A549 (cell line): ENCODE measurements around the gene MAPKAPK5. TPM values are rescaled to one million over a fixed set of nuclear protein-coding genes. Genes with fewer than 3 reads are reported as not detected.
"Not testable (repeated sequence)": the region's sequence is repeated elsewhere in the genome, so short reads cannot be mapped to it uniquely, and the experiment has no call there.

ENCODE experiments used
- ATAC-seq, 2 experiments: fragments of 200-7000 bp in 1 of 2; fragments of >200 bp in 1 of 2; cut with Nextera tagmentation in 1 of 2; cut with Tn5 transposase in 1 of 2; 3 replicates each; pipeline versions ENCODE4 v1.8.0 to v1.9.1; 2018 to 2020; ENCODE audit warnings: mild to moderate bottlenecking in 1 of 2, moderate library complexity in 1 of 2
- CTCF ChIA-PET: fragments of 300-600 bp; sonication (Branson Sonifier 250); formaldehyde crosslinking; extraction: SDS; loops from one replicate; lab custom pipeline; 2021; ENCODE audit warnings: antibody characterized with exemption, inconsistent platforms; lab: Yijun Ruan, JAX
- POLR2A ChIA-PET: fragments of 350-600 bp; formaldehyde crosslinking; extraction: SDS; loops from one replicate; lab custom pipeline; 2021; ENCODE audit warnings: antibody characterized with exemption, inconsistent platforms; lab: Yijun Ruan, JAX
- DNase-seq, 2 experiments: peaks; one replicate each; pipeline versions ENCODE4 v3.0.0 to v3.0.0-alpha.2; 2011 to 2016; ENCODE audit warnings: low read depth in 1 of 2, low spot score in 1 of 2
- FAIRE-seq: peaks from 2 replicates; lab custom pipeline; 2011; peaks lifted over from hg19 to GRCh38; lab: Jason Lieb, UNC
- H3K27ac ChIP-seq, 2 experiments: fragments of >200 bp; sonication (Bioruptor Twin); formaldehyde crosslinking; 3 replicates each; pipeline ENCODE4 v1.5.1; 2016 to 2017
- H3K4me1 ChIP-seq: fragments of >200 bp; sonication (Bioruptor Twin); formaldehyde crosslinking; 3 replicates; pipeline ENCODE4 v1.6.1; 2016
- H3K4me2 ChIP-seq: fragments of >200 bp; sonication (Bioruptor Twin); formaldehyde crosslinking; 3 replicates; pipeline ENCODE4 v1.6.1; 2016
- H3K4me3 ChIP-seq: fragments of >200 bp; sonication (Bioruptor Twin); formaldehyde crosslinking; 3 replicates; pipeline ENCODE4 v1.5.1; 2016
- H3K9me3 ChIP-seq: fragments of >200 bp; sonication (Bioruptor Twin); formaldehyde crosslinking; 3 replicates; pipeline ENCODE4 v1.6.1; 2016
- ATOH8 ChIP-seq: fragments of 250-450 bp; sonication (Bioruptor Pico); IDR thresholded peaks from 2 replicates; pipeline ENCODE4 v1.5.0; 2020; ENCODE audit warnings: low read depth, mild to moderate bottlenecking, moderate library complexity
- CBX2 ChIP-seq: fragments of 200-600 bp; sonication (generic); IDR thresholded peaks from 2 replicates; pipeline ENCODE4 v1.6.1; 2016; ENCODE audit warnings: low read depth, mild to moderate bottlenecking, borderline replicate concordance
- CEBPB ChIP-seq, 2 experiments: fragments of >200 bp in 1 of 2; sonication (Bioruptor Twin) in 1 of 2; formaldehyde crosslinking in 1 of 2; IDR thresholded peaks; 2 replicates each; pipeline ENCODE4 v1.6.1; 2012 to 2016
- CHD2 ChIP-seq: fragments of 150-350 bp; IDR thresholded peaks from 2 replicates; pipeline ENCODE4 v1.6.1; 2014; ENCODE audit warnings: low read length; ENCODE audit not compliant: partially characterized antibody
- CHD4 ChIP-seq: fragments of 200-600 bp; sonication (generic); IDR thresholded peaks from 2 replicates; pipeline ENCODE4 v1.6.1; 2016; ENCODE audit warnings: antibody characterized with exemption, mild to moderate bottlenecking, borderline replicate concordance
- CTCF ChIP-seq: fragments of >200 bp; sonication (Bioruptor Twin); formaldehyde crosslinking; IDR thresholded peaks from 3 replicates; pipeline ENCODE4 v1.5.1; 2016
- FOXS1 ChIP-seq: fragments of 250-450 bp; sonication (Bioruptor Pico); IDR thresholded peaks from 2 replicates; pipeline ENCODE4 v1.5.0; 2020; ENCODE audit warnings: mild to moderate bottlenecking, moderate library complexity
- GATA3 ChIP-seq: IDR thresholded peaks from 2 replicates; pipeline ENCODE4 v1.6.1; 2012; ENCODE audit warnings: borderline replicate concordance
- HDAC2 ChIP-seq: fragments of 200-600 bp; sonication (generic); IDR thresholded peaks from 2 replicates; pipeline ENCODE4 v1.6.1; 2016
- HES2 ChIP-seq: fragments of >200 bp; sonication (Bioruptor Twin); formaldehyde crosslinking; IDR thresholded peaks from 2 replicates; pipeline ENCODE4 v1.6.1; 2016
- HOXB5 ChIP-seq: fragments of 250-450 bp; sonication (Bioruptor Pico); IDR thresholded peaks from 2 replicates; pipeline ENCODE4 v1.5.0; 2020; ENCODE audit warnings: mild to moderate bottlenecking, moderate library complexity
- JUN ChIP-seq, 2 experiments: fragments of >200 bp; sonication (Bioruptor Twin); formaldehyde crosslinking; IDR thresholded peaks; 2 replicates in 1 of 2; 3 replicates in 1 of 2; pipeline ENCODE4 v1.6.1; 2016 to 2017
- KDM5A ChIP-seq: fragments of 200-600 bp; sonication (generic); IDR thresholded peaks from 2 replicates; pipeline ENCODE4 v1.6.1; 2016; ENCODE audit warnings: antibody characterized with exemption, mild to moderate bottlenecking
- MAZ ChIP-seq: fragments of 150-350 bp; IDR thresholded peaks from 2 replicates; pipeline ENCODE4 v1.6.1; 2014; ENCODE audit warnings: antibody characterized with exemption, low read depth, low read length, borderline replicate concordance
- NPAS2 ChIP-seq: fragments of 250-450 bp; sonication (Bioruptor Pico); IDR thresholded peaks from 2 replicates; pipeline ENCODE4 v1.8.0; 2022; ENCODE audit warnings: mild to moderate bottlenecking, moderate library complexity, borderline replicate concordance
- POLR2AphosphoS2 ChIP-seq: conservative IDR thresholded peaks from 2 replicates; pipeline ENCODE4 v1.6.1; 2012; ENCODE audit warnings: low read length, improper control_type of control experiment, inconsistent platforms
- RARB ChIP-seq: fragments of 250-450 bp; sonication (Bioruptor Pico); IDR thresholded peaks from 2 replicates; pipeline ENCODE4 v1.8.0; 2021; ENCODE audit warnings: mild to moderate bottlenecking, moderate library complexity
- RCOR1 ChIP-seq: fragments of 150-350 bp; IDR thresholded peaks from 2 replicates; pipeline ENCODE4 v1.6.1; 2014; ENCODE audit warnings: antibody characterized with exemption, low read length, low read depth
- RFX5 ChIP-seq: fragments of 450-650 bp; IDR thresholded peaks from 2 replicates; pipeline ENCODE4 v1.7.1; 2014; ENCODE audit warnings: antibody characterized with exemption, mild to moderate bottlenecking, moderate library complexity
- SMC3 ChIP-seq: fragments of >200 bp; sonication (Bioruptor Twin); formaldehyde crosslinking; IDR thresholded peaks from 3 replicates; pipeline ENCODE4 v1.6.1; 2018; ENCODE audit warnings: inconsistent platforms
- TFCP2L1 ChIP-seq: fragments of 250-450 bp; sonication (Bioruptor Pico); IDR thresholded peaks from 2 replicates; pipeline ENCODE4 v1.5.0; 2021; ENCODE audit warnings: mild to moderate bottlenecking
- TP53 ChIP-seq: fragments of 250-450 bp; sonication (Bioruptor Pico); IDR thresholded peaks from 2 replicates; pipeline ENCODE4 v1.5.0; 2021; ENCODE audit warnings: mild to moderate bottlenecking, moderate library complexity
- ZFP36 ChIP-seq: fragments of 450-650 bp; IDR thresholded peaks from 2 replicates; pipeline ENCODE4 v1.6.1; 2014; ENCODE audit warnings: borderline replicate concordance; ENCODE audit not compliant: partially characterized antibody
- WGBS: methylation state at CpG from one replicate; pipeline ENCODE4 v1.1.6; 2017; ENCODE audit errors: missing lambda C conversion rate; 5-methylcytosine and 5-hydroxymethylcytosine counted together
- polyA plus RNA-seq, 4 experiments: library from polyadenylated mRNA; depleted of rRNA in 3 of 4; stranded (reverse); fragments of >200 nt; fragmentation: RNase III in 1 of 4; extraction: RNeasy Plus Mini Kit Qiagen cat#74134 plus additional on column Dnase treatment in 1 of 4; gene quantifications; 2 replicates in 3 of 4; 3 replicates in 1 of 4; pipeline ENCODE4 v1.2.3, GENCODE V29; 2011 to 2017
- TF ChIP-seq, protein P1 (sequence below): fragments of >200 bp; sonication (Bioruptor Twin); formaldehyde crosslinking; IDR thresholded peaks from 3 replicates; pipeline ENCODE4 v1.6.1; 2016
- TF ChIP-seq, protein P2 (sequence below): IDR thresholded peaks from 2 replicates; pipeline ENCODE4 v1.6.1; 2012

The MAPKAPK5 gene
- polyA plus RNA-seq, 2 of the 4 experiments (the other 2 are of a cell fraction) = 33.9 to 69.5 TPM

GRCh38 chr12:111826992-111827391 lies 15.0 kb upstream of the MAPKAPK5 start:
- no peak overlapping the region for H3K27ac ChIP-seq
- H3K9me3 ChIP-seq = no peaks in the 10 kb centered on the region
- no peak overlapping the region for H3K4me3 ChIP-seq
- POLR2A ChIA-PET = no interaction called here
- ATAC-seq (no peak), DNase-seq (no peak), FAIRE-seq (no peak)
- WGBS = 45% methylated on average over 2 of the region's 2 CpGs
- H3K4me2 ChIP-seq = no peak overlapping the region
- CTCF ChIA-PET = interaction anchor here (1.9 to 2.5 kb wide), 3 partner anchors 12 to 34 kb away, joined by 3 to 12 read pairs (median 9); no protein-coding TSS in a partner anchor
- H3K4me1 ChIP-seq = no peaks in the 10 kb centered on the region
- TF ChIP-seq KDM5A (no peak), CBX2 (no peak), CHD4 (no peak), CHD2 (no peak), HDAC2 (no peak), CTCF (no peak), MAZ (no peak), HOXB5 (CRISPR knock-in tag) (no peak)

DNA sequence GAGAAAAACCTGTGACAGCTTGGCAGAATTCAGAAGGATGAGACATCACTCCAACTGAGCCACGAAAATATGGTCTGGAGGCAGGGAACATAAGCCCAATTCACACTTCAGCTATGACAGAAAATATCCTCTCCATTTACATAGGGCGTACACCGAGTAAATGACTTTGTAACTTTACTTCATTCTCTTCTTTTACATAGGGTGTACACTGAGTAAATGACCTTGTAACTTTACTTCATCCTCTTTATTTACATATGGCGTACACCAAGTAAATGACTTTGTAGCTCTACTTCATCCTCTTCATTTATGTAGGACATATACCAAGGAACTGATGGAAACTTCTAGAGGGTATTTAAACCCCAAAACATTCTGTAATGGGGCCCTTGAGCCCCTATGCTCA lies 14.1 kb upstream of the MAPKAPK5 start:
- no peaks in the 10 kb centered on the region for H3K4me1 ChIP-seq
- no peak overlapping the region for H3K4me2 ChIP-seq
- no peak overlapping the region for H3K4me3 ChIP-seq
- ATAC-seq (no peak), FAIRE-seq (no peak), DNase-seq (no peak)
- no peak overlapping the region for H3K27ac ChIP-seq
- ChIA-PET POLR2A (no interaction called here), CTCF (interaction anchor here (0.6 to 1.0 kb wide), 2 partner anchors 13 to 76 kb away, joined by 3 read pairs; no protein-coding TSS in a partner anchor)
- no peak for TF ChIP-seq RARB (CRISPR knock-in tag)
- no peak for TF ChIP-seq POLR2AphosphoS2
- TF ChIP-seq TFCP2L1 = no peak
- no peak for TF ChIP-seq SMC3
- TF ChIP-seq TP53 (CRISPR knock-in tag) = no peak
- TF ChIP-seq JUN (IDR thresholded peaks at IDR 0.05) = no peak
- no peak for TF ChIP-seq HES2
- no peak for TF ChIP-seq RCOR1
- TF ChIP-seq GATA3 = no peak
- no peak for TF ChIP-seq FOXS1 (CRISPR knock-in tag)
- no peak for TF ChIP-seq NPAS2 (CRISPR knock-in tag)
- no peak for TF ChIP-seq KDM5A
- H3K9me3 ChIP-seq = no peaks in the 10 kb centered on the region
- WGBS = 72% methylated on average over 4 of the region's 4 CpGs

GRCh38 chr12:111828338-111828979 lies 13.6 kb upstream of the MAPKAPK5 start:
- POLR2A ChIA-PET = no interaction called here
- Histone ChIP-seq H3K9me3 (no peaks in the 10 kb centered on the region), H3K4me3 (no peak overlapping the region), H3K4me1 (no peaks in the 10 kb centered on the region), H3K27ac (no peak overlapping the region), H3K4me2 (no peak overlapping the region)
- no peak for DNase-seq
- TF ChIP-seq, protein P1, sequence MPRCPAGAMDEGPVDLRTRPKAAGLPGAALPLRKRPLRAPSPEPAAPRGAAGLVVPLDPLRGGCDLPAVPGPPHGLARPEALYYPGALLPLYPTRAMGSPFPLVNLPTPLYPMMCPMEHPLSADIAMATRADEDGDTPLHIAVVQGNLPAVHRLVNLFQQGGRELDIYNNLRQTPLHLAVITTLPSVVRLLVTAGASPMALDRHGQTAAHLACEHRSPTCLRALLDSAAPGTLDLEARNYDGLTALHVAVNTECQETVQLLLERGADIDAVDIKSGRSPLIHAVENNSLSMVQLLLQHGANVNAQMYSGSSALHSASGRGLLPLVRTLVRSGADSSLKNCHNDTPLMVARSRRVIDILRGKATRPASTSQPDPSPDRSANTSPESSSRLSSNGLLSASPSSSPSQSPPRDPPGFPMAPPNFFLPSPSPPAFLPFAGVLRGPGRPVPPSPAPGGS = no peak
- TF ChIP-seq CEBPB (IDR thresholded peaks at IDR 0.05) (no peak), ZFP36 (no peak), RFX5 (no peak), GATA3 (no peak), HDAC2 (no peak), FOXS1 (CRISPR knock-in tag) (no peak), ATOH8 (CRISPR knock-in tag) (no peak), TFCP2L1 (no peak), CHD4 (no peak)
- TF ChIP-seq, protein P2, sequence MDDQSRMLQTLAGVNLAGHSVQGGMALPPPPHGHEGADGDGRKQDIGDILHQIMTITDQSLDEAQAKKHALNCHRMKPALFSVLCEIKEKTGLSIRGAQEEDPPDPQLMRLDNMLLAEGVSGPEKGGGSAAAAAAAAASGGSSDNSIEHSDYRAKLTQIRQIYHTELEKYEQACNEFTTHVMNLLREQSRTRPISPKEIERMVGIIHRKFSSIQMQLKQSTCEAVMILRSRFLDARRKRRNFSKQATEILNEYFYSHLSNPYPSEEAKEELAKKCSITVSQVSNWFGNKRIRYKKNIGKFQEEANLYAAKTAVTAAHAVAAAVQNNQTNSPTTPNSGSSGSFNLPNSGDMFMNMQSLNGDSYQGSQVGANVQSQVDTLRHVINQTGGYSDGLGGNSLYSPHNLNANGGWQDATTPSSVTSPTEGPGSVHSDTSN = no peak
- no peak for FAIRE-seq
- WGBS = 50% methylated on average over 8 of the region's 8 CpGs
- CTCF ChIA-PET = interaction anchor here (0.6 to 1.0 kb wide), 2 partner anchors 13 to 75 kb away, joined by 3 read pairs; no protein-coding TSS in a partner anchor
- ATAC-seq = no peak; a peak in 2 of 6 replicates

GRCh38 chr12:111829635-111830034 lies 12.4 kb upstream of the MAPKAPK5 start:
- H3K27ac ChIP-seq = not testable (repeated sequence)

More at GRCh38 chr12:111829635-111830034, 12.4 kb upstream of the MAPKAPK5 start:
- FAIRE-seq, DNase-seq, POLR2A ChIA-PET, CTCF ChIA-PET, H3K4me3 ChIP-seq, H3K9me3 ChIP-seq, H3K4me1 ChIP-seq, ATAC-seq, H3K4me2 ChIP-seq: not testable (repeated sequence)
- 30% methylated on average over 3 of the region's 3 CpGs for WGBS
